ENCODE data around the gene B4GALNT3.

- TF ChIP-seq EZH2 (IDR thresholded peaks at IDR 0.05) = no peak
- no peak for TF ChIP-seq POLR2AphosphoS5 (IDR thresholded peaks at IDR 0.05; ENCODE audit: borderline replicate concordance, low read depth, low read length)
These were observed 74.0 kb downstream of the B4GALNT3 start for GRCh38 chr12:533718-534117.

All from SK-N-MC (cell line).